Mucosa of rectum (tissue), 2 donors: ENCODE measurements around the gene TMEM243.
A peak's percentile ranks its signal among the peaks of the same experiment; 100 is the strongest.

ENCODE experiments used
- H3K27ac ChIP-seq, 2 donors: one replicate each; pipeline ENCODE4 v1.7.0; 2013; ENCODE audit warnings: inconsistent platforms in 2 of 2, low read depth in 2 of 2, low read length in 2 of 2
- H3K27me3 ChIP-seq, 2 donors: one replicate each; pipeline ENCODE4 v1.7.0; 2013; ENCODE audit warnings: low read length in 2 of 2; ENCODE audit not compliant: control insufficient read depth in 2 of 2, insufficient read depth in 2 of 2
- H3K36me3 ChIP-seq, 2 donors: one replicate each; pipeline ENCODE4 v1.7.0; 2013; ENCODE audit warnings: low read length in 2 of 2; ENCODE audit not compliant: control insufficient read depth in 2 of 2, insufficient read depth in 2 of 2
- H3K4me1 ChIP-seq, 2 donors: one replicate each; pipeline ENCODE4 v1.7.0; 2013; ENCODE audit warnings: low read length in 2 of 2, mild to moderate bottlenecking in 1 of 2; ENCODE audit not compliant: control insufficient read depth in 2 of 2, insufficient read depth in 2 of 2
- H3K4me3 ChIP-seq, 2 donors: one replicate each; pipeline ENCODE4 v1.7.0; 2013; ENCODE audit warnings: low read length in 2 of 2
- H3K9ac ChIP-seq, 2 donors: one replicate each; pipeline ENCODE4 v1.7.0; 2013; ENCODE audit warnings: low read length in 2 of 2, low read depth in 1 of 2, mild to moderate bottlenecking in 1 of 2
- H3K9me3 ChIP-seq, 2 donors: one replicate each; pipeline ENCODE4 v1.7.0; 2013; ENCODE audit warnings: low read length in 2 of 2; ENCODE audit not compliant: control insufficient read depth in 2 of 2
- donor health status: healthy.
- donor health status: Normal muscosa, but diverticular disease.

The TMEM243 gene

GRCh38 chr7:87151729-87152111, 67.8 kb downstream of the TMEM243 start:
- H3K27ac ChIP-seq, result peak overlapping the region; percentile 97
- H3K4me1 ChIP-seq, result peaks cover 18 to 20% of the 10 kb centered on the region in 2 donors
- H3K9ac ChIP-seq, result peak overlapping the region; percentile 88 to 97
- no peaks in the 10 kb centered on the region for H3K36me3 ChIP-seq
- no peaks in the 10 kb centered on the region for H3K27me3 ChIP-seq
- H3K9me3 ChIP-seq, result no peaks in the 10 kb centered on the region
- peak overlapping the region; percentile 92 to 95 for H3K4me3 ChIP-seq

- H3K27ac ChIP-seq, result peak overlapping the region; percentile 97
- no peaks in the 10 kb centered on the region for H3K36me3 ChIP-seq
- H3K4me1 ChIP-seq, result peaks cover 15 to 20% of the 10 kb centered on the region in 2 donors
- H3K9ac ChIP-seq, result peak overlapping the region; percentile 88 to 97
- no peaks in the 10 kb centered on the region for H3K27me3 ChIP-seq
- H3K4me3 ChIP-seq, result peak overlapping the region; percentile 92 to 95
- H3K9me3 ChIP-seq, result no peaks in the 10 kb centered on the region
Observed at GRCh38 chr7:87151002-87151728, 68.4 kb downstream of the TMEM243 start.

DNA sequence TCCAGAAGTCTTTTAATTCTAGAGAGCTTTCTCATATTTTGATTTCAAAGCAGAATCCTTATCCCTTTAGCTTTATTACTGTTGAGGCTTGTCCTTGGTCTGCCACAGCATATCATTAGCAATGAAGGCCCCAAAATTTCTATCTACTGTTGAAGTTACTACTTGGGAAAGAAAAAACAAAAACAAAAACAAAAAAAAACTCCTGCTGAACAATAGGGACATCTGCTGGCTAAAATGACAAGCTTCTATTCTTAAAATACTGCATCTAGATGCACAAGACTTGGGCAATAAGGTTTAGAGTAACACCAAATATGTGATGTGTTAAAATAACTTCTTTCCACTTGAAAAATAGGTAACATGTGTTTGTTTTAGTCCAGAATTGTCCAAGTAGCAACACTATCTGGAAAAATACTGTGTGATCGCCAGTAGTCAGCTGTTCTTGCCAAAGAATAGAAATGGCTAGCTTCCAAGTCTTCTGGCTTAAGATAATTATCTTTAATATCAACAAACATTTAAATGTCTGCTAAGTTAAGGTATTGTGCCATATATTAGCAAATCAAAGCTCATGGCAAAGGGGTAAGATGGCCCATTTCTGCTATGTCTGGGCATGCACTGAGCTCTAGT, 71.1 kb downstream of the TMEM243 start:
- Histone ChIP-seq H3K27ac (no peak overlapping the region), H3K27me3 (no peaks in the 10 kb centered on the region), H3K36me3 (no peaks in the 10 kb centered on the region), H3K4me1 (peaks cover 0 to 8% of the 10 kb centered on the region in 2 donors), H3K4me3 (no peak overlapping the region), H3K9me3 (no peaks in the 10 kb centered on the region), H3K9ac (no peak overlapping the region)

GRCh38 chr7:87147500-87147899, 72.0 kb downstream of the TMEM243 start:
- Histone ChIP-seq H3K27me3 (no peaks in the 10 kb centered on the region), H3K4me3 (no peak overlapping the region), H3K27ac (no peak overlapping the region), H3K9ac (no peak overlapping the region), H3K4me1 (peaks cover 0 to 8% of the 10 kb centered on the region in 2 donors), H3K36me3 (no peaks in the 10 kb centered on the region), H3K9me3 (no peaks in the 10 kb centered on the region)

- no peaks in the 10 kb centered on the region for H3K27me3 ChIP-seq
- H3K4me1 ChIP-seq, result peaks cover 0 to 8% of the 10 kb centered on the region in 2 donors
- H3K36me3 ChIP-seq, result no peaks in the 10 kb centered on the region
- no peak overlapping the region for H3K9ac ChIP-seq
- no peaks in the 10 kb centered on the region for H3K9me3 ChIP-seq
- H3K27ac ChIP-seq, result no peak overlapping the region
- H3K4me3 ChIP-seq, result no peak overlapping the region
Observed at GRCh38 chr7:87146740-87147386, 72.7 kb downstream of the TMEM243 start.
